Measurements from ENCODE around the gene TMX2.

Gene TMX2

DNA sequence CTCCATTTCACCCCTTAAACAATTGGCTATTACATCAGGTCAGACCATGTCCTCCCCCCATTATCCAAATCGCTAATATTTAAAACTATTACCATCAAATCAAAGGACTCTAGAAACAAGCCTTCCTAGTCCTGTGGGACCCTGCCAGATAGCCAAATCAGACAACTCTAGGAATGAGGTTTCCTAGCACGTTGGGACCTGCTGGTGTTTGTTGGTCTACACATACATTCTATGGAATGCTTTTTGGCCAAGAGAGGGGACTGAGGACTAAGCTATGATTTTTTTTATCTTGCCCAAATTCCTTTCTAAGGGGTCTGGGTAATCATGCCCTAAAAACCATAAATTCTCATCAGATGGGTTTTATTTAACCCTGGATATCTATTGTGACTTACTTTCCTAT is 14.8 kb downstream of the TMX2 start:
- peak overlapping the region; percentile 28 for H3K27ac ChIP-seq (ENCODE audit: low read depth, low read length, poor library complexity, severe bottlenecking)

DNA sequence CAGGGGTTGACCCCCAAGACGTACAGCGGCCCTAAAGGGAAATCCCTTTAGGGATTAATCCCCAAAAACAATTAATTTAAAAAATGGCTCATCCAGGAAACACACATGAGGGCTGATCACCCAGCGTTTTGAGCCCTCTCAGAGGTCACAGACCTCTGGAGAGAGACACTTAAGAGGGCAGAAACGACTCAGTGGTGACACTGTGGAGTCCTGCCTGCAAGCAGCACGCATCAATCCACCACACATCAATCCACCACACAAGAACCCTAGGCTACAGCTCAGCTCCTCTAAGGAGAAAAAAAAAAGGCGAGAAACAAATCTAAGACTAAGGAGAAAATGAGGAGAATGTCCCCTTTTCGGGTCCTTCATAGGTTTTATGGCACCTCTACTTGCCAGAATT is 16.4 kb downstream of the TMX2 start:
- peak overlapping the region; percentile 56 for H3K4me2 ChIP-seq (ENCODE audit: low read length)
- H3K79me2 ChIP-seq (ENCODE audit: insufficient read depth, low read length) = peaks cover 51% of the 10 kb centered on the region
- no peaks in the 10 kb centered on the region for H3K9me2 ChIP-seq (ENCODE audit: low read depth, low read length)
- TF ChIP-seq, protein P1, sequence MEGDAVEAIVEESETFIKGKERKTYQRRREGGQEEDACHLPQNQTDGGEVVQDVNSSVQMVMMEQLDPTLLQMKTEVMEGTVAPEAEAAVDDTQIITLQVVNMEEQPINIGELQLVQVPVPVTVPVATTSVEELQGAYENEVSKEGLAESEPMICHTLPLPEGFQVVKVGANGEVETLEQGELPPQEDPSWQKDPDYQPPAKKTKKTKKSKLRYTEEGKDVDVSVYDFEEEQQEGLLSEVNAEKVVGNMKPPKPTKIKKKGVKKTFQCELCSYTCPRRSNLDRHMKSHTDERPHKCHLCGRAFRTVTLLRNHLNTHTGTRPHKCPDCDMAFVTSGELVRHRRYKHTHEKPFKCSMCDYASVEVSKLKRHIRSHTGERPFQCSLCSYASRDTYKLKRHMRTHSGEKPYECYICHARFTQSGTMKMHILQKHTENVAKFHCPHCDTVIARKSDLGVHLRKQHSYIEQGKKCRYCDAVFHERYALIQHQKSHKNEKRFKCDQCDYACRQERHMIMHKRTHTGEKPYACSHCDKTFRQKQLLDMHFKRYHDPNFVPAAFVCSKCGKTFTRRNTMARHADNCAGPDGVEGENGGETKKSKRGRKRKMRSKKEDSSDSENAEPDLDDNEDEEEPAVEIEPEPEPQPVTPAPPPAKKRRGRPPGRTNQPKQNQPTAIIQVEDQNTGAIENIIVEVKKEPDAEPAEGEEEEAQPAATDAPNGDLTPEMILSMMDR (IDR thresholded peaks at IDR 0.05; ENCODE audit: low read length) = no peak
- TF ChIP-seq EZH2 (IDR thresholded peaks at IDR 0.05; ENCODE audit: borderline replicate concordance, low read length) = no peak
- no peaks in the 10 kb centered on the region for H3K27me3 ChIP-seq (ENCODE audit: insufficient read depth, low read length)
- peaks cover 23% of the 10 kb centered on the region for H3K4me1 ChIP-seq (ENCODE audit: insufficient read depth, low read length, severe bottlenecking)
- peaks cover 9% of the 10 kb centered on the region; the same call in 1 of the 2 replicates for H3K36me3 ChIP-seq (ENCODE audit: insufficient read depth, low read length)
- H3K4me3 ChIP-seq (ENCODE audit: low read depth, low read length, poor library complexity, severe bottlenecking) = peak overlapping the region; percentile 8
- H3K9ac ChIP-seq (ENCODE audit: low read length) = peak overlapping the region; percentile 16; the same call in 1 of the 2 replicates
- H3K27ac ChIP-seq (ENCODE audit: low read depth, low read length, poor library complexity, severe bottlenecking) = peak overlapping the region; percentile 91
- no peaks in the 10 kb centered on the region for H3F3A ChIP-seq (ENCODE audit: insufficient read depth, low read length)
- no peaks in the 10 kb centered on the region for H3K9me3 ChIP-seq (ENCODE audit: low read length)
- H2AFZ ChIP-seq (ENCODE audit: low read length) = no peak overlapping the region
- H4K20me1 ChIP-seq (ENCODE audit: insufficient read depth, low read length) = no peaks in the 10 kb centered on the region

More for the DNA sequence above, 14.8 kb downstream of the TMX2 start:
- Histone ChIP-seq H3K27me3 (ENCODE audit: insufficient read depth, low read length) (no peaks in the 10 kb centered on the region), H2AFZ (ENCODE audit: low read length) (no peak overlapping the region), H3F3A (ENCODE audit: insufficient read depth, low read length) (no peaks in the 10 kb centered on the region), H3K9ac (ENCODE audit: low read length) (no peak overlapping the region), H3K9me2 (ENCODE audit: low read depth, low read length) (no peaks in the 10 kb centered on the region), H3K4me2 (ENCODE audit: low read length) (no peak overlapping the region), H3K9me3 (ENCODE audit: low read length) (no peaks in the 10 kb centered on the region), H3K4me3 (ENCODE audit: low read depth, low read length, poor library complexity, severe bottlenecking) (no peak overlapping the region), H4K20me1 (ENCODE audit: insufficient read depth, low read length) (no peaks in the 10 kb centered on the region), H3K79me2 (ENCODE audit: insufficient read depth, low read length) (peaks cover 51% of the 10 kb centered on the region), H3K36me3 (ENCODE audit: insufficient read depth, low read length) (peaks cover 13% of the 10 kb centered on the region; the same call in 1 of the 2 replicates), H3K4me1 (ENCODE audit: insufficient read depth, low read length, severe bottlenecking) (peaks cover 23% of the 10 kb centered on the region)
- TF ChIP-seq, protein P1 (IDR thresholded peaks at IDR 0.05; ENCODE audit: low read length) = no peak
- TF ChIP-seq EZH2 (IDR thresholded peaks at IDR 0.05; ENCODE audit: borderline replicate concordance, low read length) = no peak

DNA sequence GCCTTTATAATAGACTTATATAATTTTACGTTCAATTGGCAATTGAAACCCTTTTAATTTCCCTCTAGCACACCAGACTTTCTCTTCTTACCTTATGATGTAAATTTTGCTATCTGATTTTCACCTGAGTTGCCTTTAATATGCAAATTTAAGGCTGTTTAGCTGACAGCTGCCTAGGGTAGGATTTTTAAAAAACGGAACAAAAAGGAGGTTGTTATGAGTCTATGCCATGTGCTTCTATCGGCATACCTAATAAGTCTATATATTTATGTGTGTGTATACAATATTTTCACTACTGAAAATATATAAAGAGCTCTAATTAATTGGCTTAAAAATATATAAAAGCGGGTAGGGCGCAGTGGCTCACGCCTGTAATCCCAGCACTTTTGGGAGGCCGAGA is 17.1 kb downstream of the TMX2 start:
- H3K79me2 ChIP-seq (ENCODE audit: insufficient read depth, low read length) = peaks cover 48% of the 10 kb centered on the region

More for the DNA sequence above, 17.1 kb downstream of the TMX2 start:
- Histone ChIP-seq H2AFZ (ENCODE audit: low read length) (no peak overlapping the region), H3K27me3 (ENCODE audit: insufficient read depth, low read length) (no peaks in the 10 kb centered on the region), H4K20me1 (ENCODE audit: insufficient read depth, low read length) (no peaks in the 10 kb centered on the region), H3K36me3 (ENCODE audit: insufficient read depth, low read length) (peaks cover 14% of the 10 kb centered on the region), H3K9me2 (ENCODE audit: low read depth, low read length) (no peaks in the 10 kb centered on the region), H3K9me3 (ENCODE audit: low read length) (no peaks in the 10 kb centered on the region), H3K9ac (ENCODE audit: low read length) (peak overlapping the region; percentile 16; the same call in 1 of the 2 replicates), H3K4me2 (ENCODE audit: low read length) (peak overlapping the region; percentile 56), H3K27ac (ENCODE audit: low read depth, low read length, poor library complexity, severe bottlenecking) (peak overlapping the region; percentile 91), H3K4me1 (ENCODE audit: insufficient read depth, low read length, severe bottlenecking) (peaks cover 23% of the 10 kb centered on the region), H3K4me3 (ENCODE audit: low read depth, low read length, poor library complexity, severe bottlenecking) (peak overlapping the region; percentile 8), H3F3A (ENCODE audit: insufficient read depth, low read length) (no peaks in the 10 kb centered on the region)
- TF ChIP-seq, protein P1 (IDR thresholded peaks at IDR 0.05; ENCODE audit: low read length) = no peak
- no peak for TF ChIP-seq EZH2 (IDR thresholded peaks at IDR 0.05; ENCODE audit: borderline replicate concordance, low read length)

Data from OCI-LY1 (cell line).